OCI-LY7 (cell line): ENCODE data around the gene CRTAC1.

Experiments used
- CTCF ChIP-seq: fragments of 200-600 bp; sonication (generic); conservative IDR thresholded peaks from 2 replicates; pipeline ENCODE4 v1.5.1; 2014; ENCODE audit warnings: mild to moderate bottlenecking, antibody characterized with exemption, low read length, moderate library complexity, mixed read lengths
- EZH2phosphoT487 ChIP-seq: fragments of 200-600 bp; sonication (generic); IDR thresholded peaks from 2 replicates; pipeline ENCODE4 v1.6.1; 2018; ENCODE audit warnings: low read depth, borderline replicate concordance, mild to moderate bottlenecking, mixed run types, antibody characterized with exemption, low read length, moderate library complexity, mixed read lengths

DNA sequence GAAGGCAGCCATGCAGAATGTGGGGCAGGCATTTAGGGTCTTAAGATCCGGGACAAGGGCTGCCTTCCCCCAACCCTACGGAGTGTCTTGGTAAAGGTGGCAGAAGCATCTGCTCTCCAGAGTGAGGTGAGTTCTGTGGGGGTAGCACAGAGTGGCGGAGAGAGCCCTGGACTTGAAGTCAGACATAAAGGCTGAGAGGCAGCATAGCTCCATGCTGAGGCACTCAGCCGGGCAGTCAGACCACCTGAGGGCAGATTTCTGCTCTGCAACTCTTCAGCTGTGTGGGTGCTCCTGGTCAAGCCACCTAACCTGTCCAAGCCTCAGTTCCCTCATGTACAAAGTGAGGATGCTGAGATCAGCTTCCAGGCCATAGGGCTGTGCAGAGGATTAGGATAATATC, 81.0 kb downstream of the CRTAC1 start:
- no peak for TF ChIP-seq CTCF
- no peak for TF ChIP-seq EZH2phosphoT487
